ENCODE measurements around the gene DPRX. TPM values are rescaled to one million over a fixed set of nuclear protein-coding genes. Genes with fewer than 3 reads are reported as not detected.
"Not testable (repeated sequence)": the region's sequence is repeated elsewhere in the genome, so short reads cannot be mapped to it uniquely, and the experiment has no call there.

The DPRX gene
- total RNA-seq, 1 donor from 2014 or later, result not detected

DNA sequence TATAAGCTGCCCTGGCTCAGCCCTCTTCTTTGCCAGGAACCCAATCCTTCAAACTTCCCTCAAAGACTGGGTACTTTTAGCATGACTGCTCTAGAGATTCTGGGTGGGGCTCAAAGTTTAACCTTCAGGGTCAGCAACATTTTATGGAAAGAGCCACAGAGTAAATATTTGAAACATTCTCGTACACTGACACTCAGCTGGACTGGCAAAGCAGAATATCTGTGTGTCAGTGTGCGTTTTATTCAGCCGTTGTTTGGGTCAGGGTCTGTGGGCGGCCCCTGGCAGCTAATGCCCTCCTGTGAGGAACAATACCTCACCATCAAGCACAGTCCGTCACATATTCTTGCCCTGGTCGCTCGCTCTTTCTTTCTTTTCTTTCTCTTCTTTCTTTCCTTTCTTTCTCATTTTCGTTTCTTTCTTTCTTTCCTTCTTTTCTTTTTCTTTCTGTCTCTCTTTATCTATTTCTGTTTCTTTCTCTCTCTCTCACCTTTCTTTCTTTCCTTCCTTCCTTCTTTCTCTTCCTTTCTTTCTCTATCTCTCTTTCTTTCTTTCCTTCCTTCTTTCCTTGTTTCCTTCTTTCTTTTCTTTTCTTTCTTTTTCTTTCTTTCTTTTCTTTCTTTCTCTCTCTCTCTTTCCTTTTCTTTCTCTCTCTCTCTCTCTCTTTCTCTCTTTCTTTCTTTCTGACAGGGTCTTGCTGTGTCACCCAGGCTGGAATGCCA, 10.7 kb downstream of the DPRX start:
- no peak for ATAC-seq
- DNase-seq (ENCODE audit: low spot score), result no peak
- intact Hi-C loops (cut with DNase I), result no loop called here

DNA sequence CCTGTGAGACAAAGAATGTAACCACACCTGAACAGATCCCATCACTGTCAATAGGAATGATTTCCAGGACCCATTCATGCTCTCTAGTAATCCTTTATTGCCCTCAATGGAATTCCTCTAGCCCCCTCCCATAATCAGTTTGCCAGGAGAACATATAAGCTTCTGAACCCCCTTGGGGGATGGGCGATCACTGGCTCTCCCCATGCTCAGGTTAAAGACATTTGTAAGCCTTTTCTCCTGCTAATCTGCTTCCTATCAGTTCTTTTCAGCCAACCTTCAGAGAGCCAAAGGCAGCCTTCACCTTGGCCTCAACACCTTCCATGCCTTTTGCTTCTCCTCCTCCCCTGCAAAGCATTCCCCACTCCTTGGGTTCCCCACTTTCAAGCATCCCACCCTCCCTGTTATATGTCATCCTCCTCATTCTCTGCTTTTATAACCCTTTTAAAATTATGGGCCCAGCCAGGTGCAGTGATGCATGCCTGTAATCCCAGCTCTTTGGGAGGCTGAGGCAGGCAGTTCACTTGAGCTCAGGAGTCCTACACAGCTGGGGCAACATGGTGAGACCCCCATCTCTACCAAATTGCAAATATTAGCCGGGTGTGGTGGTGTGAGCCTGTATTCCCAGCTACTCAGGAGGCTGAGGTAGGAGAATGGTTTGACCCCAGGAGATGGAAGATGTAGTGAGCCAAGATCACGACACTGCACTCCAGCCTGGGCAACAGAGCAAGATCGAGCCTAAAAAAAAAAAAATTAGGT, 12.4 kb downstream of the DPRX start:
- no peak for ATAC-seq
- DNase-seq (ENCODE audit: low spot score), result no peak
- intact Hi-C loops (cut with DNase I), result no loop called here

DNA sequence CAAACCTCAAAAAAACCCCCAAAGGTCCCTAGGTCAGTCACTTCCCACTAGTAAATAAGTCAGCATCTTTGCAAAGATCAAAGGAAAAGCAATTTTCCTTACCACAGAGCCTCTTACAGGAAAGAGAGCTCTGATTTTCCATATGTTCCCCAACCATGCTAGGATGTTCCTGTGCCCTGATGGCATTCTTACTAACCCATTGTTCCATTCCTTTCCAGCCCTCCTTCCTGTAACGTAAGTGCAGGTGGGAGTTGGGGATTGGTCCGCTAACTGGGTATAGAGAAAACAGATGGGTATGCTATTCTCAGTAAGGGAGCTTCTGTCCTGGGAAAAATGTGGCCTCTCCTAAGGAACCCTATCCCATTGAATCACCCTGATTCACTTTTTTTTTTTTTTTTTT, 14.3 kb downstream of the DPRX start:
- intact Hi-C loops (cut with DNase I), result no loop called here
- DNase-seq (ENCODE audit: low spot score) (no peak), ATAC-seq (no peak)

DNA sequence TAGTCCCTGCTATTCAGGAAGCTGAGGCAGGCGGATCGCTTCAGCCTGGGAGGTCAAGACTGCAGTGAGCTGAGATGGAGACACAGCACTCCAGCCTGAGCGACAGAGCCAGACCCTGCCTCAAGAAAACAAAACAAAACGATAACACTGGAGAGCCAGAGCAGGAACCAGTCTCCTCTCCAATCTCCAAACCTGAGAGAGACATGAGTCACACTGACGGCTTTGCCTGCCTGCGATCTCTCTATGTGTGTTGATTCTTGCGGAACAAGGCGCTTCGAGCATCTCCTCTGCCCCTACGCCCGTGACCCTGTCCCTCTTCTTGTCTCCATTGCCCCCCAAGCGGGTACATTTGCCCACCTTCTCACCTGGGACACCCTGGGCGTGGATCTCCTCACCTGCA, 15.6 kb downstream of the DPRX start:
- no peak for DNase-seq (ENCODE audit: low spot score)
- intact Hi-C loops (cut with DNase I), result no loop called here
- no peak for ATAC-seq

DNA sequence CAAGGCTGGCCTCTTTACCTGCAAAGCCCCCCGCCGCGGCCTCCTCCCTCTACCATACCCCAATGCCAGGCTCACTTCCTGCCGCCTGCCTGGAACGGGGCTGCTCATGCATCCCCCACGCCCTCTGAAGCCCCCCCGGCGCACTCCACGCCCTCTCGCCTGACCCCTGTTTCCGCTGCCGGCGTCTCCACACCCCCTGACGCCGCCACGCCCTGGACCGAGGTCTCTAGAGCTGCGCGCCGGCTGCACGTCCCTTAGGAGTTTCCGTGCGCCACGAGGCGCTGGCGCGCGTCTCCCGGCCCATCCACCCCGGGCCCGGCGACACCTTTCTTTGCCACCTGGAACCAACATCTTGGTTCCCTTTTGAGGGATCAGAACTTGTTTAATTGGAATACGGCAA, 16.0 kb downstream of the DPRX start:
- no peak for DNase-seq (ENCODE audit: low spot score)
- no peak for ATAC-seq
- intact Hi-C loops (cut with DNase I), result no loop called here

DNA sequence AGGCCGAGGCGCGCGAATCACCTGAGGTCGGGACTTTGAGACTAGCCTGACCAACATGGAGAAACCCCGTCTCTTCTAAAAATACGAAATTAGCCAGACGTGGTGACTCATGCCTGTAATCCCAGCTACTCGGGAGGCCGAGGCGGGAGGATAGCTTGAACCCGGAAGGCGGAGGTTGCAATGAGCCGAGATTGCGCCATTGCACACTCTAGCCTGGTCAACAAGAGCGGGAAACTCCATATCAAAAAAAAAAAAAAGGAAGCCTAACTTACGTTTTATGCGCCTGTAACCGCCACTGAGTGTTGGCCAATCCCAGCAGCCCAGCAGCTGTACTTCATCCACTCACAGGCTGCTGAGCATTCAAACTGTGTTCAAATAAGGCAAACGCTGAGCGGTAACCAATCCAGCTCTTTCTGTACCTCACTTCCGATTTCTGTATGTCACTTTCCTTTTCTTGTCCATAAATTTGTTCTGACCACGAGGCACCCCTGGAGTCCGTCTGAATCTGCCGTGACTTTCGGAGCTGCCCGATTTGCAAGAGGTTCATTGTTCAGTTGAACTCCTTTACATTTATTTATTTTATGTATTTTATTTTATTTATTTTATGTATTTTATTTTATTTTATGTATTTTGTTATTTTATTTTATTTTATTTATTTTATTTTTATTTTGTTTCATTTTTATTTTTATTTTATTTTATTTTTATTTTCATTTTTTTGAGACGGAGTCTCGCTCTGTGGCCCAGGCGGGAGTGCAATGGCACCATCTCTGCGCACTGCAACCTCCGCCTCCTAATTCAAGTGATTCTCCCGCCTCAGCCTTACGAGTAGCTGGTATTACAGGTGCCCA, 18.2 kb downstream of the DPRX start:
- DNase-seq (ENCODE audit: low spot score), result no peak
- no peak for ATAC-seq
- intact Hi-C loops (cut with DNase I), result no loop called here

DNA sequence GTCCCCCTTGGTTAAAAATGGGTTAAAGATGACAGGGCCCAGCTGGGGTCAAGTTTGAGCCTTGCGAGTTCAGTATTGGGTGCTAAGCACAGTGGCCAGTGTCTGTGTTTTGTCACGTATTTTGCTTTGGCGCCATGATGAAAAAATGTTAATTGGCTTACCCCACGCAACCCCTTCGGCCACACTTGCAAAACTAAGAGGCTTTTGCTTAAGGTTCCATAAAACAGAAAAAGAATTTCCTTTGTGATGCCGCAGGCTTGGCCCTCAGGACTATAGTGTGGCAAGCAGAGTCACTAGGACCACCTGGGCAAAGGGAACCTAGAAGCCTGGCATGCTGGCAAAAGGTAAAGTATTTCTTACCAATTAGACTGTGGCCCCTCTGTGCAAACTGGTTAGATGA, 20.7 kb downstream of the DPRX start:
- no peak for ATAC-seq
- intact Hi-C loops (cut with DNase I), result no loop called here

DNA sequence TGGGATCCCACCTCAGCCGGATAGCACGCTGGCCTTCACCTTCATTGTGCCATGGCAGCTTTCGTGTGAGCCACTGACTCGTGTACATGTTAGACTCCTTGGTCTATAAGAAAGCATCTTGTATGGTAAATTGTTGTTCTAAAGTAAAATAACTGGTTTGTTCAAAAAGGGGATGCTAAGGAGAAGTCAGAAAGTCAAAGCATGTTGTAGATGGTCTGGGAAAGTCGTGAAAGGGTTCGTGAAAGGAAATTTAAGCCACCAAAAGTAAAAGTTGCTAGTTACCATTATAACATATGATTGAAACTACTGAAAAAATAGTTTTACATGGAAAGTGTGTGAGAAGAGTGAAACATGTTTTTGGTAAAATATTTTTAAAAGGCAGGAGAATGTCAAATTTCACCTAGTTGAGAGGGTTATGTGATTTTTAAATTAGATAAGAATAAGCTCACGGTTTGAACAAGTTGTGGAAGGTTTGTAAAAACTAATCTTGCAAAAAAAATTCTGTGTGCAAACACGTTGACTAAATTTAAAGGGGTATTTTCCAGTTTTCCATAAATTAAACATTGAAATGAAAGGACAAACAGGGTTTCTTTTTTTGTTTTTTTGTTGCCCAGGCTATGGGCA, 23.4 kb downstream of the DPRX start:
- intact Hi-C loops (cut with DNase I), result no loop called here
- ATAC-seq (no peak), DNase-seq (ENCODE audit: low spot score) (no peak)

More for the DNA sequence above, 20.7 kb downstream of the DPRX start:
- no peak for DNase-seq (ENCODE audit: low spot score)

DNA sequence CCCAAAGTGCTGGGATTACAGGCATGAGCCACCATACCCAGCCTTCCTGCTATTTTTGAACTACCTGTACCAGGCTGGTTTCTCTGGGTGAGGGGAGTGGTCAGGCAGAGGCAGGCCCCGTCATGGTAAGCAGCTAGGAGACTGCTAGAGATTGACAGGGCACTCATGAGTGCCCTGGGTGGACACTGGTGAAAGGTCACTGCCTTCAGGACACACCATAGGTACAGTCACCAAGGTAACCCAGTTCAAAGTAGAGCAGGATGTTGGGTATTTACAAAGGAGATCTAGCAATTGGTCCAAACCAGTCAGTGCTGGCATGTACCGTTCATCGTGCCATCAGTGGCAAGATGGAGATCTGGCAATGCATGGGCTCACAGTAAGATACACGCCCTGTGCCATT, 25.5 kb downstream of the DPRX start:
- intact Hi-C loops (cut with DNase I), result no loop called here
- ATAC-seq (no peak), DNase-seq (ENCODE audit: low spot score) (no peak)

DNA sequence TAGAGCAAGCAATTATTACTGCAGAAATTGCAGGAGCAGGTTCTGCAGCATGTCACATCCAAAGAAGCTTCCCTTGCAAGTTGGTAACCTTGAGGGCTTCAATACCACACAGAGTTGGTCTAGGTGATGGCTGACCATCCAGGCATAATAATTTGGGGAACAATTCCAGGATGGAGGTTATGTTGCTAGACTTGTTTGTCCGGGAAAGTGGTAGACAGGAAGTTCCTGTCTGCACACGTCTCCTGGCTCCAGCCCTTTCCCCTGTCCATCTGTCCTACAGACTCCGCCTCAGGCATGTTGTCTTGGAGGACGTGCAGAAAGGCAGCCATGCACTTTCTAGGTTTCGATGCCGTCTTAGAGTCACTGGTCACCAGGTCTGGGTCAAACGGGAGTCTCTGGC, 26.0 kb downstream of the DPRX start:
- intact Hi-C loops (cut with DNase I), result no loop called here
- ATAC-seq (no peak), DNase-seq (ENCODE audit: low spot score) (no peak)

DNA sequence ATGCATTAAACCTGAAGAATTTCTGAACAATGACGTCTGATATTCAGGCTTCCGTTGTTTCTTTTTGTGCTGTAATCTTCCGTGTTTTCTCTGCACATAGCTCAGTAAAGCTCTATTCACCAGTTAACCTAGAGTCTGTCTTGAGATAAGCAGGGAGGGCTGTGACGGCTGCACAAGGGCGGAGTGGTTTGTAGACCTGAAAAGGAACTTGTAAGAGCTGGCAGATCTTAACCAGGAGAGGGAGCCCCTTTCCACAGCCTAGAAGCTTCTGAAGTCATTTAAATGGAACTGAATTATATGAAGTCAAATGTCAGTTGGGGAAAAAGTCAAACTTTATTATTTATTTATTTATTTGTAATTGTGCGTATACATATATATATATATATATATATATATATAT, 27.5 kb downstream of the DPRX start:
- ATAC-seq (no peak), DNase-seq (ENCODE audit: low spot score) (no peak)
- intact Hi-C loops (cut with DNase I), result no loop called here

DNA sequence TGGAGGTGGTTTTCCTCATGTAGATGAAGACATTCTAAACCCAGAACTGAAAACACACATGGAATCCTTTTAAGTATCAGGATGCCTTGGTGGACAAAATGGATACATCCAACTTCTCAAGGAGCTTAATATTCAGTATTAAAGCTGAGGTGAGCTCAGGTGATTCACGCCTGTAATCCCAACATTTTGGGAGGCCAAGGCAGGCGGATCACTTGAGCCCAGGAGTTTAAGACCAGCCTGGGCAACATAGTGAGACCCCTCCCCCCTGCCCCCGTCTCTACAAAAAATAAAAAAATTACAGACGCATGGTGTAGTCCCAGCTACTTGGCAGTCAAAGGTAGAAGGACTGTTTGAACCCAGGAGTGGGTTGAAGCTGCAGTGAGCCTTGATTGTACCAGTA, 28.8 kb downstream of the DPRX start:
- ATAC-seq, result no peak
- DNase-seq (ENCODE audit: low spot score), result no peak
- intact Hi-C loops (cut with DNase I), result no loop called here

DNA sequence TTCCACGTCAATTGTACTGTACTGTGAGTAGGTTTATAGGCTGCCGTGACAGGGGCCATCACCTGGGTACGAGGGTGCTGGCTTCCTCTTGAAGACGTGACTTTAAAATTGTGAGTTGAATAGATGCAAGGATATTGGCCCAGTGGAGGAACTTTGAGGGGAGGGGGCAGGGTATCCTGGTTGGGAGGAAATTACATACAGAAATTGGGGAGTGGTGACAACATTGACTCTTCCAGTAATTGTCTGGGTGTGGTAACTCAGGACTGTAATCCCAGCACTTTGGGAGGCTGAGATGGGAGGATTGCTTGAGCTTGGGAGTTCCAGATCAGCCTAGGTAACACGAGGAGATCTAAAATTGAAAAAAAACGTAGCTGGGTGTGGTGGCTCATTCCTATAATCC, 30.4 kb downstream of the DPRX start:
- ATAC-seq (no peak), DNase-seq (ENCODE audit: low spot score) (no peak)
- intact Hi-C loops (cut with DNase I), result no loop called here

DNA sequence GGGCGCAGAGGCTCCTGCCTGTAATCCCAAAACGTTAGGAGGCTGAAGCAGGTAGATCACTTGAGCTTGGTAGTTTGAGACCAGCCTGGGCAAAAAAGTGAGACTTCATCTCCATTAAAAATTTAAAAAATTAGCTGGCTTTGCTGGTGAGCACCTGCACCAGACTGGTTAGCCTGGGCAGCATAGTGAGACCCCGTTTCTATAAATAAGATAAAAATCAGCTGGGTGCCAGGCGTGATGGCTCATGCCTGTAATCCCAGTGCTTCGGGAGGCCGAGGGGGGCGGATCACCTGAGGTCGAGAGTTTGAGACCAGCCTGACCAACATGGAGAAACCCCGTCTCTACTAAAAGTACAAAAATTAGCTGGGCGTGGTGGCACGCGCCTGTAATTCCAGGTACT, 32.4 kb downstream of the DPRX start:
- no peak for DNase-seq (ENCODE audit: low spot score)
- intact Hi-C loops (cut with DNase I), result no loop called here
- ATAC-seq, result no peak

DNA sequence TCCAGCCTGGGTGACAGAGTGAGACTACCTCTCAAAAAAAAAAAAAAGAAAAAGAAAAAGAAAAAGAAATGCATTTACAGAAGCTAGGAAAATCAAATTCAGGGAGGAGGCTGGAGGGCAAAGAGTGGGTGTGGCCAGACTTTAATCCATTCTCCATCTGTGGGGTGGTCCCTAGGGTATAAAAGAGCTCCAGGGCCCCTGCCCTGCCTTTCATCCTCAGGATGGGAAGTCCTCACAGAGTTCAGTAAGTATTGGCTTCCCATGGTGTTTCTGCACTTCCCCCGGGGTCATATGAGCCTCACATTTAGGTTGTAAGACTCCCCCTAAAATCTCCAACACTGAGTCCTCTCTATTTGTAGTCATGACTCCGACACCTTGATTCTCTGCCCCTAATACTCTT, 33.0 kb downstream of the DPRX start:
- ATAC-seq (no peak), DNase-seq (ENCODE audit: low spot score) (no peak)
- intact Hi-C loops (cut with DNase I), result no loop called here

DNA sequence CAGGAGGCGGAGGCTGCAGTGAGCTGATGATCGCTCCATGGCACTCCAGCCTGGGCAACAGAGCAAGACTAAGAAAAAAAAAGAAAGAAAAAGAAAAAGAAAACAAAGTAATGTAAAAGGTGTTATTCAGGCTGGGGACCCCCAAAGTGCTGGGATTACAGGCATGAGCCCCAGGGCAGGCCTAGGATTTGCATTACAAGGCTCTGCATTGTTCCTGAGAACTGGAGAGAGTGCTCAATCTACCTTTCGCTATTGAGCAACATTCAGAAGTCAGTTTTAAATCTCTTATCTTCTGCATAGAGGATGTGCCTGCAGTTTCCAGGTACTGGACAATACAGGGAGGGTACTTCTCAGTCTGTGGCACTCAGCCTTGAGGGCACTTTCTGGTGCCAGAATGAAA, 34.5 kb downstream of the DPRX start:
- ATAC-seq; DNase-seq (ENCODE audit: low spot score); intact Hi-C loops (cut with DNase I): not testable (repeated sequence)

DNA sequence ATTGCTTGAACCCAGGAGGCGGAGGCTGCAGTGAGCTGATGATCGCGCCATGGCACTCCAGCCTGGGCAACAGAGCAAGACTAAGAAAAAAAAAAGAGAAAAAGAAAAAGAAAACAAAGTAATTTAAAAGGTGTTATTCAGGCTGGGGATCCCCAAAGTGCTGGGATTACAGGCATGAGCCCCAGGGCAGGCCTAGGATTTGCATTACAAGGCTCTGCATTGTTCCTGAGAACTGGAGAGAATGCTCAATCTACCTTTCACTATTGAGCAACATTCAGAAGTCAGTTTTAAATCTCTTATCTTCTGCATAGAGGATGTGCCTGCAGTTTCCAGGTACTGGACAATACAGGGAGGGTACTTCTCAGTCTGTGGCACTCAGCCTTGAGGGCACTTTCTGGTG, 37.0 kb downstream of the DPRX start:
- ATAC-seq; DNase-seq (ENCODE audit: low spot score); intact Hi-C loops (cut with DNase I): not testable (repeated sequence)

DNA sequence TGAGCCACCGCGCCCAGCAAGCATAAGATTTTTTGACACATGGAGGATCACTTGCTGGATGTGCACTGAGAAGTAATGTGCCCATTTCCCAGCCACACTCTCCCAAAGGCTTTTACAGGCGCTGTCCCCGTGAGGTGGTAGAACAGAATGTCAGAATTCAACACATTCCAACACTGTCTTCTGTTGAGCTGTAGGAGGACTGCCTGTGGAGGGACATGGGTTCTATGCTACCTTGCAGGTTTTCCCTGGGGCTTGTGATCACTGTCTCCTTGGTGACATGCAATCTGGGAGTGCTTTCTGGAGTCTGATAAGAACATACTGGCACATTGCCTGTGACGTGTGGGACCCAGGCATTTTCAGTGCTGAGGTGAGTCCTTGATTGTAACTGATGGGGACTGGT, 38.5 kb downstream of the DPRX start:
- intact Hi-C loops (cut with DNase I), result no loop called here
- DNase-seq (ENCODE audit: low spot score) (no peak), ATAC-seq (no peak)

DNA sequence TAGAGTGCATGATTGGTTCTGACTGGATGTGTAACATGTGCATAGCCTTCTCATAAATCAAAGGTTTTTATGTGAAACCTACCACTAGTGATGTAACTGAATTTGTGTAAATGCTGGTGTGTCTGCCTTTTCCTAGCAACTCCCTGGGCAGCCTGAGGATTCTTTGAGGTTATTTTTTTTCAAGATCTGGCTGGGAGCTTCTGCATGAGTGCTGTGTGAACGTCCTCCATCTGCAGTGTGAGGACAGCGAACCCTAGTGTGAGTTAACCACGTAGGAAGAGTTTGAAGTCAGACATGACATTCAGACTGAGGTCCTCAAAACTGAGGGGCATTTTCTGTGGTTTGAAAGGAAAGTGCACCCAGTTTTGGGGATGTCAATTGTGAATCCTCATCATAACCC, 39.9 kb downstream of the DPRX start:
- DNase-seq (ENCODE audit: low spot score) (no peak), ATAC-seq (no peak)
- intact Hi-C loops (cut with DNase I), result no loop called here
